ENCODE measurements around the gene IFNA4.
A peak's percentile ranks its signal among the peaks of the same experiment; 100 is the strongest.
"Not testable (repeated sequence)": the region's sequence is repeated elsewhere in the genome, so short reads cannot be mapped to it uniquely, and the experiment has no call there.

Gene IFNA4

DNA sequence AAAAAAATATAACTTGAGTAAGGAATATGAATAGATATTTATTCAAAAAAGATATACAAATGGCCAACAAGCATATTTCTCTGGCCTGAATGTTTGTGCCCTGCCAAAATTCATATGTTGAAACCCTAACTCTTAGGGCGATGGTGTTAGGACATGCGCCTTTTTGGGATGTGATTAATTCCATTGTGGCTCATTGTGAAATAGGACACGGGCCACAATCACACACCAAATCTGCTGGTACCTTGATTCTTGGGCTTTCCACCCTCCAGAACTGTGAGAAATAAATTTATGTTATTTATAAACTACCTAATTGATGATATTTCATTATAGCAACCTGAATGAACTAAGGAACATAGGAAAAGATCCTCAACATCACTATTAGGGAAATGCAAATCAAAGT, 15.2 kb downstream of the IFNA4 start:
- TF ChIP-seq, protein P1, sequence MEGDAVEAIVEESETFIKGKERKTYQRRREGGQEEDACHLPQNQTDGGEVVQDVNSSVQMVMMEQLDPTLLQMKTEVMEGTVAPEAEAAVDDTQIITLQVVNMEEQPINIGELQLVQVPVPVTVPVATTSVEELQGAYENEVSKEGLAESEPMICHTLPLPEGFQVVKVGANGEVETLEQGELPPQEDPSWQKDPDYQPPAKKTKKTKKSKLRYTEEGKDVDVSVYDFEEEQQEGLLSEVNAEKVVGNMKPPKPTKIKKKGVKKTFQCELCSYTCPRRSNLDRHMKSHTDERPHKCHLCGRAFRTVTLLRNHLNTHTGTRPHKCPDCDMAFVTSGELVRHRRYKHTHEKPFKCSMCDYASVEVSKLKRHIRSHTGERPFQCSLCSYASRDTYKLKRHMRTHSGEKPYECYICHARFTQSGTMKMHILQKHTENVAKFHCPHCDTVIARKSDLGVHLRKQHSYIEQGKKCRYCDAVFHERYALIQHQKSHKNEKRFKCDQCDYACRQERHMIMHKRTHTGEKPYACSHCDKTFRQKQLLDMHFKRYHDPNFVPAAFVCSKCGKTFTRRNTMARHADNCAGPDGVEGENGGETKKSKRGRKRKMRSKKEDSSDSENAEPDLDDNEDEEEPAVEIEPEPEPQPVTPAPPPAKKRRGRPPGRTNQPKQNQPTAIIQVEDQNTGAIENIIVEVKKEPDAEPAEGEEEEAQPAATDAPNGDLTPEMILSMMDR (IDR thresholded peaks at IDR 0.05; ENCODE audit: insufficient read depth, low read depth, low read length, missing control alignments), result no peak
- no peak overlapping the region for H3K4me3 ChIP-seq (ENCODE audit: low read depth, low read length)
- no peak for DNase-seq (ENCODE audit: low read depth)

DNA sequence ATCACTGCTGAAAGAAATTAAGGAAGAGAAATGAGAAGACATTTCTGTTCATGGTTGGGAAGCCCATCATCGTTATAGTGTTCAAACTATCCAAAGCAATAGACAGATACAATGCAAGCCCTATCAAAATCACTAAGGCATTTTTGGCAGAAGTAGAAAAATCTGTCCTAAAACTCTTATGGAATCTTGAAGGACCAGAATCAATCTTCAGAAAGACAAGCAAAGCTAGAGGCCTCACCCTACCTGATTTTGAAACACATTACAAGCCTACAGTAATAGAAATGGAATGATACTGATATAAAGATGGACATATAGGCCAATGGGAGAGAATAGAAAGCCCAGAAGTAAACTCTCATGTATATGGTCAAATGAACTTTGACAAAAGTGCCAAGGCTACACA, 16.0 kb downstream of the IFNA4 start:
- no peak for DNase-seq (ENCODE audit: low read depth)
- H3K4me3 ChIP-seq (ENCODE audit: low read depth, low read length), result no peak overlapping the region
- TF ChIP-seq, protein P1 (IDR thresholded peaks at IDR 0.05; ENCODE audit: insufficient read depth, low read depth, low read length, missing control alignments), result no peak

DNA sequence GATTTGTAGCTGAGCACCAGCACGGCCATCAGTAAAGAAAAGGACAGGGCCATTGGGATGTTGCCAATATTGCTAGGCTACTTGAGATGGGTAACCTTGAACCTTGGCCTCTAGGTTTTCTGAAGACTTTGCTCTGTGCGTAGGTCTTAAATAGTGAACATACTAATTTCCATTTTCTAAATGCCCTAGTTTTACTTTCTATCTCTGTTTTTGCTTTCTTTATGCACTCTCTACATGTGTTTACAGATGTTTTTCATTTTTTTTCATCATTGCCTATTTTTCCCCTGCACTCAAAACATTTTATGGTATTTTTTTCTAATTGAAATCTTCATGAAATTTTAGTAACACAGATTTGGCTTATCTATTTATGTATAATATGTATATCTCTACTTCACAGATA, 20.8 kb downstream of the IFNA4 start, which contains the start of gene IFNA21:
Gene IFNA21, minus strand, starts transcription at position 101 of the 400 bp plus-strand sequence. Its CDS starts 48 bp downstream, at position 53.
- DNase-seq (ENCODE audit: low read depth); H3K4me3 ChIP-seq (ENCODE audit: low read depth, low read length): not testable (repeated sequence)

DNA sequence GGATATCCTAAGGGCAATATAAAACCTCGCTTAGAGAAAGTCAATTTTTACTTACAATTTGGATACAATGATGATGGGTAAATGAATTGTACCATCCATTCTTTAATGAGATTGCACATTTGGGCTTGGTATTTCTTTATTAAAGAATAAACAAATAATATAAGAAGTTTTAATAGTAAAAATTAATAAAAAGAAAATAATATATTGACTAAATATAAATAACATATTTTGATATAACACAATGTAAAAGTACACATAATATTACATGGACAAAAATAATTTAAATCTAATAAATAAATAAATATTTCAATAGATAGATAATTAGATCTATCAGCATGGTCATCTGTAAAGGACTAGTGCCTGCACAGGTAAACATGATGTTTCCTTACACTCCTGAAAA, 21.9 kb downstream of the IFNA4 start:
- H3K4me3 ChIP-seq (ENCODE audit: low read depth, low read length), result no peak overlapping the region
- no peak for DNase-seq (ENCODE audit: low read depth)
- TF ChIP-seq, protein P1 (IDR thresholded peaks at IDR 0.05; ENCODE audit: insufficient read depth, low read depth, low read length, missing control alignments), result no peak

DNA sequence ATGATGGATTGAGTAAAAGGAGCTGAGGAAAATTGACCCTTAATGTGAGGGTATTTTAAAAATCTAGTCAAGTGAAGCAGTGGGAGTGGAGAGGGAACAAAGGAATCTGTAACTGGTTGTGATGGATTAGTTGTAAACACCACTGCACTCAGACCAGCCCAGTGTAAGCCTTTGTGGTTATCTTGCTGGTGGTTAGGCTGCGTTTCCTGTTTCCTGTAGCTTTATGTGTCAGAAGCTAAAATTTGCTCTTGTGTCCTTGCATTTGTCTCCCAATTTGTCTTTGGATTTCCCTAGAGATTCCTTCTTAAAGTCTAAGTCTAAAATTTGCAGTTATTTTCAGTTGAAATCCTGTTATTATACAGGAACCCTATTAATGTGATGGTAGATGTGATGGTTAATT, 27.2 kb downstream of the IFNA4 start:
- no peak overlapping the region for H3K4me3 ChIP-seq (ENCODE audit: low read depth, low read length)
- DNase-seq (ENCODE audit: low read depth), result peak; percentile 75
- TF ChIP-seq, protein P1 (IDR thresholded peaks at IDR 0.05; ENCODE audit: insufficient read depth, low read depth, low read length, missing control alignments), result no peak

DNA sequence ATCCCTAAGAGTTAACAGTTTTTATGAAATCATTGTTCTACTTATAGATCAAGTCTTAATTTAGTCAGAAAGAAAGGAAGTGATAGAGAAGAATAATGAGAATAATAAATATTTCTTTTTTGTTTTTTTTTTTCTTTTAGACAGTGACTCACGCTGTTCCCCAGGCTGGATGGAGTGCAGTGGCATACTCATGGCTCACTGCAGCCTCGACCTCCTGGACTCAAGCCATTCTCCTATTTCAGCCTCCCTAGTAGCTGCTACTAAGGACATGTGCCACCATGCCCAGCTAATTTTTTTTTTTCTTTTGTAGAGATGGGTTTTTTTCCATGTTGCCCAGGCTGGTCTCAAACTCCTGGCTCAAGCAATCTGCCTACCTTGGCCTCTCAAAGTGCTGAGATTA, 31.9 kb downstream of the IFNA4 start:
- TF ChIP-seq, protein P1 (IDR thresholded peaks at IDR 0.05; ENCODE audit: insufficient read depth, low read depth, low read length, missing control alignments), result no peak
- H3K4me3 ChIP-seq (ENCODE audit: low read depth, low read length), result no peak overlapping the region
- DNase-seq (ENCODE audit: low read depth), result no peak

DNA sequence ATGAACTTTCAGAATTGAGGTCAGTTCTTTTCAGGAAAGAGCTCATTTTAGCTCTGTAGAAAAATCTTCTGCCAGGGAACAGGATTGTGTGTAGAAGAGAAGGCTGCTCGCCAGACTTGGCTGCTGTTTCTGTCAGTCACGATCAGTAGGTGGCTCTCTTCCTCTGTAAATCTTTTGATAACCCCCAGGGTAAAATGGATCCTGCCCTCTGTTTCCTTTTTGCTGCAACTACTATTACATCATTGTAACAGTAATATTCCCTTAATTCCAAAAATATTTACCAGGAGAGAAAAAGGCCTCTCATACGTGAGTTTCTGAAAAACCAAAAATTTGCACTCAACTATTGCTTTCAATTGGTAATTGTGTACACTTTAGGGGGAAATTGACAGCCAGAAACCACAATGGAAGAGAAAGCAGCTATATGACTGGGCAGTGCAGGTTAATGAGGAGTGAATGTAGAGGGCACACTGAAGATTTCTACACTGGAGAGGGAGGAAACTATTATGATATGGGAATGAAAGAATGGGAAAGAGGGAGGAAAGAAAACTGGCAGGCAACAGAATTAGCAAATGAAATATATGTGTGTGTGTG, 33.3 kb downstream of the IFNA4 start:
- no peak overlapping the region for H3K4me3 ChIP-seq (ENCODE audit: low read depth, low read length)
- DNase-seq (ENCODE audit: low read depth), result peak; percentile 46
- TF ChIP-seq, protein P1 (IDR thresholded peaks at IDR 0.05; ENCODE audit: insufficient read depth, low read depth, low read length, missing control alignments), result peak; percentile 36

Measured in GM12865 (cell line).